Prostate gland (tissue), 2 donors: ENCODE measurements around the gene LYG1. TPM values are rescaled to one million over a fixed set of nuclear protein-coding genes. Genes with fewer than 3 reads are reported as not detected.

Source experiments
- DNase-seq: peaks from one replicate; pipeline ENCODE4 v3.0.0-alpha.2; 2019; ENCODE audit warnings: low spot score
- H3K27ac ChIP-seq, 2 donors: fragments of 200-600 bp; sonication (generic); 2 replicates each; pipeline ENCODE4 v1.5.1; 2017 to 2019
- H3K27me3 ChIP-seq: fragments of 200-600 bp; sonication (generic); replicated peaks from 2 replicates; pipeline ENCODE4 v1.5.1; 2019; ENCODE audit not compliant: insufficient read depth
- H3K36me3 ChIP-seq, 2 donors: fragments of 200-600 bp; sonication (generic); 1 replicate in 1 of 2; 2 replicates in 1 of 2; pipeline versions ENCODE4 v1.5.1 to v1.8.1; 2017 to 2019
- H3K4me1 ChIP-seq: fragments of 200-600 bp; sonication (generic); replicated peaks from 2 replicates; pipeline ENCODE4 v1.5.1; 2019
- H3K4me3 ChIP-seq, 2 donors: fragments of 200-600 bp; sonication (generic); 2 replicates each; pipeline ENCODE4 v1.5.1; 2017 to 2019
- H3K9me3 ChIP-seq: fragments of 200-600 bp; sonication (generic); 2 replicates; pipeline ENCODE4 v1.5.1; 2017
- CTCF ChIP-seq, 4 experiments: fragments of 200-600 bp in 2 of 4; fragments of 450-650 bp in 2 of 4; sonication (generic) in 2 of 4; IDR thresholded peaks; 1 replicate in 3 of 4; 2 replicates in 1 of 4; pipeline ENCODE4 v1.5.1; 2016 to 2019; ENCODE audit warnings: antibody characterized with exemption in 4 of 4, mild to moderate bottlenecking in 2 of 4, moderate library complexity in 2 of 4
- POLR2A ChIP-seq: fragments of 450-650 bp; IDR thresholded peaks from one replicate; pipeline ENCODE4 v1.6.1; 2016; ENCODE audit warnings: antibody characterized with exemption, mild to moderate bottlenecking
- POLR2AphosphoS5 ChIP-seq: sonication (generic); formaldehyde crosslinking; IDR thresholded peaks from one replicate; pipeline ENCODE4 v1.6.1; 2017; ENCODE audit warnings: antibody characterized with exemption
- WGBS: methylation state at CpG from one replicate; pipeline ENCODE4 v1.1.5; 2018; 5-methylcytosine and 5-hydroxymethylcytosine counted together
- intact Hi-C: fragments of 100-400 bp; cut with DNase I; formaldehyde crosslinking; loops from one replicate; pipeline ENCODE4 v1.14.2; 2022
- total RNA-seq, 2 donors: library from RNA; depleted of rRNA; stranded (reverse); fragments of >200 nt; gene quantifications; one replicate each; pipeline ENCODE4 v1.1.0, GENCODE V29; 2016

LYG1 gene
- total RNA-seq, 2 donors from 2014 or later: 0.32 to 2.8 TPM

- intact Hi-C loops: no loop called here
- WGBS: 81% methylated on average over 8 of the region's 8 CpGs
- Histone ChIP-seq H3K36me3 (no peaks in the 10 kb centered on the region), H3K9me3 (no peaks in the 10 kb centered on the region), H3K27ac (no peak overlapping the region), H3K4me3 (no peak overlapping the region), H3K4me1 (no peaks in the 10 kb centered on the region), H3K27me3 (no peaks in the 10 kb centered on the region)
- TF ChIP-seq POLR2AphosphoS5 (no peak), POLR2A (no peak), CTCF (IDR thresholded peaks at IDR 0.05) (no peak)
- DNase-seq: no peak
Observed at GRCh38 chr2:99340669-99341236, 39.8 kb upstream of the LYG1 start.

GRCh38 chr2:99338029-99338585 is 37.1 kb upstream of the LYG1 start:
- intact Hi-C loops: no loop called here
- TF ChIP-seq CTCF (IDR thresholded peaks at IDR 0.05) (peak in 1 of 4 experiments; percentile 3), POLR2A (no peak), POLR2AphosphoS5 (no peak)
- Histone ChIP-seq H3K9me3 (no peaks in the 10 kb centered on the region), H3K36me3 (no peaks in the 10 kb centered on the region), H3K4me3 (peak overlapping the region; percentile 45 to 90), H3K27ac (peak overlapping the region; percentile 84 to 88), H3K27me3 (no peaks in the 10 kb centered on the region), H3K4me1 (peaks cover 13% of the 10 kb centered on the region)
- 3% methylated on average over 17 of the region's 17 CpGs for WGBS
- DNase-seq: no peak

GRCh38 chr2:99337113-99338028 is 36.4 kb upstream of the LYG1 start, which contains the start of gene EIF5B:
Gene EIF5B, plus strand, starts transcription at chr2:99337389. Its CDS starts 166 bp downstream, at chr2:99337555.
- peak; percentile 96 for DNase-seq
- Histone ChIP-seq H3K27me3 (no peaks in the 10 kb centered on the region), H3K36me3 (no peaks in the 10 kb centered on the region), H3K4me1 (peaks cover 13% of the 10 kb centered on the region), H3K9me3 (no peaks in the 10 kb centered on the region), H3K27ac (peak within 1 kb of the TSS; percentile 84 to 88), H3K4me3 (peak within 1 kb of the TSS; percentile 45 to 90)
- peak; percentile 64 for TF ChIP-seq POLR2A
- TF ChIP-seq CTCF (IDR thresholded peaks at IDR 0.05): peak; percentile 43 to 77 (median 76)
- peak; percentile 92 for TF ChIP-seq POLR2AphosphoS5
- under 1% methylated on average over 74 of the region's 87 CpGs for WGBS
- intact Hi-C loops: loop anchor here (2.0 kb wide), 1 partner anchor 157 kb away; the partner anchor contains the start of genes MITD1 and MRPL30

GRCh38 chr2:99336804-99337112 is 35.8 kb upstream of the LYG1 start:
- H3K4me1 ChIP-seq: peaks cover 13% of the 10 kb centered on the region
- intact Hi-C loops: loop anchor here (1.0 to 2.0 kb wide), 2 partner anchors 154 to 156 kb away; partner anchors contain the start of genes MITD1, MRPL30 and REV1
- H3K27ac ChIP-seq: peak overlapping the region; percentile 84 to 88
- no peak for TF ChIP-seq POLR2A
- TF ChIP-seq CTCF (IDR thresholded peaks at IDR 0.05): no peak
- no peak for TF ChIP-seq POLR2AphosphoS5
- DNase-seq: peak; percentile 5
- no peaks in the 10 kb centered on the region for H3K27me3 ChIP-seq
- H3K4me3 ChIP-seq: peak overlapping the region; percentile 45 to 90
- no peaks in the 10 kb centered on the region for H3K36me3 ChIP-seq
- WGBS: 0% methylated on average over 8 of the region's 8 CpGs
- no peaks in the 10 kb centered on the region for H3K9me3 ChIP-seq
